ENCODE measurements around the gene CARNS1. TPM values are rescaled to one million over a fixed set of nuclear protein-coding genes. Genes with fewer than 3 reads are reported as not detected.
A peak's percentile ranks its signal among the peaks of the same experiment; 100 is the strongest.

The CARNS1 gene
- total and polyA plus RNA-seq, 9 of the 15 experiments (the other 6 are each of a cell fraction or from before 2014, with no cell fraction given): 0.01 to 0.18 (median 0.06) TPM; not detected in 3

DNA sequence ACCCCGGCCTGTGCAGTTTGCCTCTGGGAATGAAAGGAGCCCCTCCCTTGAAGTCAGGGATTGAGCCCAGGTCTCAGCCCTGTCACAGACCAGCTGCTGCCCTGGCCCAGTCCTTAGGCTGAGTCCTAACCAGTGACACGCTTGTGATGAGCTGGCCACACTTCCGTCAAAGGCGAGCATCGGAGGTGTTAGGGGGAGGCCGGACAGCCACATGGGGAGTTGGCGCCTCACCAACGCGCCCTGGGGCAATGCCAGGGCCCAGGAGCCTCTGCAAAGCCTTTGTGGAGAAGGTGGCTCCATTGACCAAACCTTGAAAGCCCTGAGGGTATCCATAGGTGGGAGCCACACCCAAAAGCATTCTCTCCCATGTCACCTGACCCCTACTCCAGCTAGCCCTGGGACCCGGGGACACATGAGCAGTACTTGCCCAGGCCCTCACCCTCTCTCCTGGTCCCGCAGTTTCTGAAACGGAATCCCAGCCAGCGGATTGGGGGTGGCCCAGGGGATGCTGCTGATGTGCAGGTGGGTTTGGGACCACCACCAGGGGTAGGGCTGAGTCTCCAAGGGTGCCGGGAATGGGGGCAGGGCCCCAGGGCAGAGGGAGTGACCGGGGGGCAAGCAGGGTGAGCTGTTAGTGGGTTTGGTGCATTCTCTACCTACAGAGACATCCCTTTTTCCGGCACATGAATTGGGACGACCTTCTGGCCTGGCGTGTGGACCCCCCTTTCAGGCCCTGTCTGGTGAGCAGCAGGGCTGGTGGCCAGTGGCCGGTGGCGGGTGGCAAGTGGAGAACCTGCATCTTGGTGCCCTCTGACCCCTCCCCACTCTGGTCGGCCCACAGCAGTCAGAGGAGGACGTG is 18.3 kb downstream of the CARNS1 start:
- ChIA-PET CTCF (ENCODE audit: low intra/inter-chr PET ratio) (no interaction called here), POLR2A (interaction anchor here (0.5 to 1.1 kb wide), 3 partner anchors 16 to 776 kb away, joined by 3 read pairs; no protein-coding TSS in a partner anchor)
- no peak for DNase-seq (ENCODE audit: extremely low read depth in 1 of 4, low spot score in 3 of 4)
- no peaks in the 10 kb centered on the region for H3K9me3 ChIP-seq (replicated peaks; ENCODE audit: control insufficient read depth, insufficient read depth, low read depth, low read length)
- peak overlapping the region in 1 of 2 experiments; percentile 65; a peak in 1 of 4 replicates for H3K9ac ChIP-seq (ENCODE audit: insufficient read depth in 1 of 2, low read depth in 2 of 2, low read length in 2 of 2)
- intact Hi-C loops (cut with micrococcal nuclease): no loop called here
- H4K20me1 ChIP-seq (replicated peaks; ENCODE audit: control insufficient read depth, insufficient read depth, low read length): no peaks in the 10 kb centered on the region
- no peak overlapping the region for H3K27ac ChIP-seq (ENCODE audit: extremely low read depth, low read depth, low read length)
- BruUV-seq (replicated peaks): no TSS peak
- FAIRE-seq: no peak
- peaks cover 85% of the 10 kb centered on the region; the same call in 2 of the 3 replicates for H3K36me3 ChIP-seq (ENCODE audit: control insufficient read depth, insufficient read depth, low read length)
- peaks cover 20 to 70% of the 10 kb centered on the region in 2 experiments for H3K4me1 ChIP-seq (replicated peaks in 1 of 2; ENCODE audit: control insufficient read depth in 2 of 2, insufficient read depth in 2 of 2, low read length in 2 of 2)
- H3K4me2 ChIP-seq (ENCODE audit: insufficient read depth, low read length): no peak overlapping the region
- TF ChIP-seq POLR2G (IDR thresholded peaks at IDR 0.05; ENCODE audit: low read depth, low read length) (peak; percentile 28; the same call in 1 of the 2 replicates), ZNF695 (CRISPR knock-in tag; IDR thresholded peaks at IDR 0.05) (no peak), LCOR (CRISPR knock-in tag; IDR thresholded peaks at IDR 0.05) (no peak)
- H3K9me1 ChIP-seq (ENCODE audit: control insufficient read depth, insufficient read depth, low read length): peaks cover 4% of the 10 kb centered on the region
- in situ Hi-C loops (cut with MboI): no loop called here
- H2AFZ ChIP-seq (ENCODE audit: low read depth, low read length): no peak overlapping the region
- 97% methylated on average over 20 of the region's 22 CpGs for WGBS (ENCODE audit: insufficient coverage, low coverage, missing lambda C conversion rate)
- H3K27me3 ChIP-seq (ENCODE audit: control insufficient read depth in 2 of 2, insufficient read depth in 2 of 2, low read length in 2 of 2): no peaks in the 10 kb centered on the region
- peaks cover 20% of the 10 kb centered on the region for H3K79me2 ChIP-seq (ENCODE audit: control insufficient read depth, insufficient read depth, low read length)
- ATAC-seq: no peak
- no peak overlapping the region for H3K4me3 ChIP-seq

DNA sequence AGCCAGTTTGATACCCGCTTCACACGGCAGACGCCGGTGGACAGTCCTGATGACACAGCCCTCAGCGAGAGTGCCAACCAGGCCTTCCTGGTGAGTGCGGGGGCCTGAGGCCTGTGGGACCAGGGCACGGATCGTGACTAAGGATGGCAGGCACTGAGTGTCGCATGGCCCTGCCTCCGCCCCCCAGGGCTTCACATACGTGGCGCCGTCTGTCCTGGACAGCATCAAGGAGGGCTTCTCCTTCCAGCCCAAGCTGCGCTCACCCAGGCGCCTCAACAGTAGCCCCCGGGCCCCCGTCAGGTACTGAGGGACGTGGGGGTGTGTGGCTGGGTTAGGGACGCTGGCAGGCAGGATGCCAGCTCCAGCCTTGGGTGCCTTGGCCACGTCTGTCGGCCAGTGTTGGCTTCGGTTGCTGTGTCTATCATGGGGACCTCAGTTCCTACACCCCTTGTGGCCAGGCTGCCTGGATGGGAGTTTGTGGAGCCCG is 19.0 kb downstream of the CARNS1 start:
- no peak for FAIRE-seq
- Histone ChIP-seq H3K79me2 (ENCODE audit: control insufficient read depth, insufficient read depth, low read length) (peaks cover 13% of the 10 kb centered on the region), H3K27me3 (ENCODE audit: control insufficient read depth in 2 of 2, insufficient read depth in 2 of 2, low read length in 2 of 2) (no peaks in the 10 kb centered on the region), H3K9me1 (ENCODE audit: control insufficient read depth, insufficient read depth, low read length) (peaks cover 4% of the 10 kb centered on the region), H3K4me1 (replicated peaks in 1 of 2; ENCODE audit: control insufficient read depth in 2 of 2, insufficient read depth in 2 of 2, low read length in 2 of 2) (peaks cover 17 to 66% of the 10 kb centered on the region in 2 experiments), H4K20me1 (replicated peaks; ENCODE audit: control insufficient read depth, insufficient read depth, low read length) (no peaks in the 10 kb centered on the region), H3K27ac (ENCODE audit: extremely low read depth, low read depth, low read length) (no peak overlapping the region), H3K36me3 (ENCODE audit: control insufficient read depth, insufficient read depth, low read length) (peaks cover 88% of the 10 kb centered on the region; the same call in 2 of the 3 replicates), H3K9me3 (replicated peaks; ENCODE audit: control insufficient read depth, insufficient read depth, low read depth, low read length) (no peaks in the 10 kb centered on the region), H2AFZ (ENCODE audit: low read depth, low read length) (no peak overlapping the region), H3K4me3 (no peak overlapping the region), H3K4me2 (ENCODE audit: insufficient read depth, low read length) (no peak overlapping the region), H3K9ac (ENCODE audit: insufficient read depth in 1 of 2, low read depth in 2 of 2, low read length in 2 of 2) (peak overlapping the region in 1 of 2 experiments; percentile 19; a peak in 2 of 4 replicates)
- WGBS (ENCODE audit: insufficient coverage, low coverage, missing lambda C conversion rate): 96% methylated on average over 14 of the region's 23 CpGs
- in situ Hi-C loops (cut with MboI): no loop called here
- intact Hi-C loops (cut with micrococcal nuclease): no loop called here
- DNase-seq (ENCODE audit: extremely low read depth in 1 of 4, low spot score in 3 of 4): no peak
- no peak for ATAC-seq
- BruUV-seq (replicated peaks): no TSS peak
- ChIA-PET CTCF (ENCODE audit: low intra/inter-chr PET ratio) (no interaction called here), POLR2A (interaction anchor here (0.5 to 1.1 kb wide), 3 partner anchors 16 to 776 kb away, joined by 3 read pairs; no protein-coding TSS in a partner anchor)
- peak; percentile 59 for TF ChIP-seq RBFOX2 (IDR thresholded peaks at IDR 0.05; ENCODE audit: low read depth, low read length)
- no peak for TF ChIP-seq PHB (CRISPR knock-in tag; IDR thresholded peaks at IDR 0.05)
- TF ChIP-seq, protein P1, sequence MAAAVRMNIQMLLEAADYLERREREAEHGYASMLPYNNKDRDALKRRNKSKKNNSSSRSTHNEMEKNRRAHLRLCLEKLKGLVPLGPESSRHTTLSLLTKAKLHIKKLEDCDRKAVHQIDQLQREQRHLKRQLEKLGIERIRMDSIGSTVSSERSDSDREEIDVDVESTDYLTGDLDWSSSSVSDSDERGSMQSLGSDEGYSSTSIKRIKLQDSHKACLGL (CRISPR knock-in tag; IDR thresholded peaks at IDR 0.05; ENCODE audit: borderline replicate concordance, poor library complexity, severe bottlenecking): no peak
- TF ChIP-seq ZKSCAN8 (CRISPR knock-in tag; IDR thresholded peaks at IDR 0.05): no peak
- TF ChIP-seq, protein P2, sequence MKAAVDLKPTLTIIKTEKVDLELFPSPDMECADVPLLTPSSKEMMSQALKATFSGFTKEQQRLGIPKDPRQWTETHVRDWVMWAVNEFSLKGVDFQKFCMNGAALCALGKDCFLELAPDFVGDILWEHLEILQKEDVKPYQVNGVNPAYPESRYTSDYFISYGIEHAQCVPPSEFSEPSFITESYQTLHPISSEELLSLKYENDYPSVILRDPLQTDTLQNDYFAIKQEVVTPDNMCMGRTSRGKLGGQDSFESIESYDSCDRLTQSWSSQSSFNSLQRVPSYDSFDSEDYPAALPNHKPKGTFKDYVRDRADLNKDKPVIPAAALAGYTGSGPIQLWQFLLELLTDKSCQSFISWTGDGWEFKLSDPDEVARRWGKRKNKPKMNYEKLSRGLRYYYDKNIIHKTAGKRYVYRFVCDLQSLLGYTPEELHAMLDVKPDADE (conservative IDR thresholded peaks at IDR 0.05; ENCODE audit: control insufficient read depth, low read depth, low read length): no peak
- TF ChIP-seq, protein P3, sequence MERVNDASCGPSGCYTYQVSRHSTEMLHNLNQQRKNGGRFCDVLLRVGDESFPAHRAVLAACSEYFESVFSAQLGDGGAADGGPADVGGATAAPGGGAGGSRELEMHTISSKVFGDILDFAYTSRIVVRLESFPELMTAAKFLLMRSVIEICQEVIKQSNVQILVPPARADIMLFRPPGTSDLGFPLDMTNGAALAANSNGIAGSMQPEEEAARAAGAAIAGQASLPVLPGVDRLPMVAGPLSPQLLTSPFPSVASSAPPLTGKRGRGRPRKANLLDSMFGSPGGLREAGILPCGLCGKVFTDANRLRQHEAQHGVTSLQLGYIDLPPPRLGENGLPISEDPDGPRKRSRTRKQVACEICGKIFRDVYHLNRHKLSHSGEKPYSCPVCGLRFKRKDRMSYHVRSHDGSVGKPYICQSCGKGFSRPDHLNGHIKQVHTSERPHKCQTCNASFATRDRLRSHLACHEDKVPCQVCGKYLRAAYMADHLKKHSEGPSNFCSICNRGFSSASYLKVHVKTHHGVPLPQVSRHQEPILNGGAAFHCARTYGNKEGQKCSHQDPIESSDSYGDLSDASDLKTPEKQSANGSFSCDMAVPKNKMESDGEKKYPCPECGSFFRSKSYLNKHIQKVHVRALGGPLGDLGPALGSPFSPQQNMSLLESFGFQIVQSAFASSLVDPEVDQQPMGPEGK (CRISPR knock-in tag; IDR thresholded peaks at IDR 0.05; ENCODE audit: borderline replicate concordance): no peak
- no peak for TF ChIP-seq ZNF124 (CRISPR knock-in tag; IDR thresholded peaks at IDR 0.05)

Measured in K562 (cell line).